H1 (cell line): ENCODE data around the gene MAGI2. TPM values are rescaled to one million over a fixed set of nuclear protein-coding genes. Genes with fewer than 3 reads are reported as not detected.

Experiments
- CTCF ChIA-PET: fragments of 300-600 bp; sonication (Branson Sonifier 250); formaldehyde crosslinking; loops from one replicate; lab custom pipeline; 2021; ENCODE audit not compliant: partially characterized antibody; lab: Charles Lee
- POLR2A ChIA-PET: fragments of 300-600 bp; sonication (Branson Sonifier 250); formaldehyde crosslinking; loops from one replicate; lab custom pipeline; 2021; ENCODE audit warnings: inconsistent platforms; ENCODE audit not compliant: partially characterized antibody; lab: Charles Lee
- DNase-seq, 2 experiments: peaks; one replicate each; pipeline versions ENCODE4 v3.0.0 to v3.0.0-alpha.2; 2010 to 2022; ENCODE audit warnings: low spot score in 2 of 2, low read depth in 1 of 2, mixed read lengths in 1 of 2
- FAIRE-seq: peaks from 2 replicates; lab custom pipeline; 2011; peaks lifted over from hg19 to GRCh38; lab: Jason Lieb, UNC
- H2AFZ ChIP-seq: 2 replicates; pipeline ENCODE4 v1.8.1; 2012; ENCODE audit warnings: low read length, inconsistent platforms
- H2AK5ac ChIP-seq: 2 replicates; pipeline ENCODE4 v1.6.1; 2013; ENCODE audit warnings: low read depth, low read length
- H2BK120ac ChIP-seq: replicated peaks from 2 replicates; pipeline ENCODE3; 2013; ENCODE audit warnings: low read depth, low read length, inconsistent platforms
- H2BK12ac ChIP-seq: 2 replicates; pipeline ENCODE4 v1.6.1; 2013; ENCODE audit warnings: low read depth, low read length
- H2BK15ac ChIP-seq: 2 replicates; pipeline ENCODE4 v1.6.1; 2013; ENCODE audit warnings: low read length
- H2BK20ac ChIP-seq: 2 replicates; pipeline ENCODE4 v1.6.1; 2013; ENCODE audit warnings: low read length
- H2BK5ac ChIP-seq: 2 replicates; pipeline ENCODE4 v1.6.1; 2013; ENCODE audit warnings: low read depth, low read length
- H3K14ac ChIP-seq: 2 replicates; pipeline ENCODE4 v1.6.1; 2013; ENCODE audit warnings: inconsistent platforms; ENCODE audit not compliant: insufficient read length
- H3K18ac ChIP-seq: 2 replicates; pipeline ENCODE4 v1.6.1; 2013; ENCODE audit warnings: low read length; ENCODE audit errors: extremely low read depth
- H3K23ac ChIP-seq: 2 replicates; pipeline ENCODE4 v1.6.1; 2013; ENCODE audit warnings: inconsistent platforms; ENCODE audit not compliant: insufficient read length
- H3K23me2 ChIP-seq: 2 replicates; pipeline ENCODE4 v1.6.1; 2013; ENCODE audit warnings: low read depth, low read length
- H3K27ac ChIP-seq: 2 replicates; pipeline ENCODE4 v1.6.1; 2011; ENCODE audit warnings: low read depth, low read length, inconsistent platforms
- H3K27me3 ChIP-seq, 4 experiments: replicated peaks in 1 of 4; 1 replicate in 1 of 4; 2 replicates in 3 of 4; pipeline versions ENCODE4 v1.6.1 to v1.8.1; 2011 to 2013; ENCODE audit warnings: low read length in 3 of 4, mild to moderate bottlenecking in 3 of 4, inconsistent platforms in 2 of 4, mixed read lengths in 2 of 4, moderate library complexity in 1 of 4; ENCODE audit not compliant: control insufficient read depth in 3 of 4, insufficient read depth in 3 of 4; ENCODE audit errors: extremely low read depth in 1 of 4
- H3K36me3 ChIP-seq, 4 experiments: 2 replicates each; pipeline versions ENCODE4 v1.6.1 to v1.8.1; 2011 to 2013; ENCODE audit warnings: mild to moderate bottlenecking in 4 of 4, low read length in 3 of 4, moderate library complexity in 2 of 4, control low read depth in 1 of 4, inconsistent platforms in 1 of 4; ENCODE audit not compliant: insufficient read depth in 4 of 4, control insufficient read depth in 2 of 4
- H3K4ac ChIP-seq: replicated peaks from 2 replicates; pipeline ENCODE3; 2013; ENCODE audit warnings: low read length, low read depth, mixed read lengths, inconsistent platforms; ENCODE audit not compliant: insufficient read length
- H3K4me1 ChIP-seq, 4 experiments: replicated peaks in 1 of 4; 1 replicate in 1 of 4; 2 replicates in 3 of 4; pipeline versions ENCODE4 v1.6.1 to v1.8.1; 2011 to 2013; ENCODE audit warnings: low read length in 3 of 4, inconsistent platforms in 2 of 4, mixed read lengths in 1 of 4; ENCODE audit not compliant: insufficient read depth in 4 of 4, control insufficient read depth in 3 of 4
- H3K4me2 ChIP-seq, 2 experiments: 2 replicates each; pipeline versions ENCODE4 v1.6.1 to v1.8.1; 2011 to 2013; ENCODE audit warnings: low read depth in 2 of 2, low read length in 2 of 2, control low read depth in 1 of 2, inconsistent platforms in 1 of 2, mild to moderate bottlenecking in 1 of 2; ENCODE audit not compliant: insufficient read depth in 1 of 2
- H3K4me3 ChIP-seq, 4 experiments: fragments of 200-600, 300-600 bp in 1 of 4; sonication (generic), shearing (Covaris generic), sonication (Bioruptor Twin) in 1 of 4; 2 replicates each; pipeline versions ENCODE4 v1.5.1 to v1.8.1; 2011 to 2016; ENCODE audit warnings: low read length in 4 of 4, low read depth in 3 of 4, control low read depth in 2 of 4, inconsistent platforms in 2 of 4, mild to moderate bottlenecking in 2 of 4, mixed read lengths in 1 of 4, moderate library complexity in 1 of 4; ENCODE audit not compliant: insufficient read depth in 2 of 4; ENCODE audit errors: extremely low read depth in 1 of 4
- H3K56ac ChIP-seq: replicated peaks from 2 replicates; pipeline ENCODE3; 2013; ENCODE audit warnings: low read depth, mild to moderate bottlenecking, mixed read lengths, low read length, inconsistent platforms; ENCODE audit not compliant: insufficient read length
- H3K79me1 ChIP-seq: 2 replicates; pipeline ENCODE4 v1.6.1; 2013; ENCODE audit warnings: low read depth, low read length, control low read depth
- H3K79me2 ChIP-seq, 2 experiments: 2 replicates each; pipeline versions ENCODE4 v1.6.1 to v1.8.1; 2012 to 2013; ENCODE audit warnings: low read length in 2 of 2, mild to moderate bottlenecking in 2 of 2, inconsistent platforms in 1 of 2; ENCODE audit not compliant: insufficient read depth in 2 of 2, control insufficient read depth in 1 of 2
- H3K9ac ChIP-seq, 4 experiments: replicated peaks in 1 of 4; 1 replicate in 1 of 4; 2 replicates in 3 of 4; pipeline versions ENCODE4 v1.6.1 to v1.8.1; 2011 to 2013; ENCODE audit warnings: low read depth in 3 of 4, low read length in 3 of 4, control low read depth in 2 of 4, mild to moderate bottlenecking in 2 of 4, moderate library complexity in 2 of 4, inconsistent platforms in 1 of 4; ENCODE audit errors: extremely low read depth in 1 of 4
- H3K9me3 ChIP-seq, 2 experiments: 2 replicates each; pipeline versions ENCODE4 v1.6.1 to v1.8.1; 2012 to 2013; ENCODE audit warnings: mild to moderate bottlenecking in 2 of 2, moderate library complexity in 2 of 2, control low read depth in 1 of 2, inconsistent platforms in 1 of 2, low read depth in 1 of 2, low read length in 1 of 2, mixed read lengths in 1 of 2; ENCODE audit not compliant: insufficient read depth in 2 of 2
- H4K20me1 ChIP-seq, 2 experiments: replicated peaks in 1 of 2; 2 replicates each; pipeline versions ENCODE3 to v1.8.1; 2011 to 2013; ENCODE audit warnings: inconsistent platforms in 2 of 2, low read length in 2 of 2, mild to moderate bottlenecking in 1 of 2; ENCODE audit not compliant: insufficient read depth in 2 of 2, control insufficient read depth in 1 of 2
- H4K5ac ChIP-seq: 2 replicates; pipeline ENCODE4 v1.6.1; 2013; ENCODE audit warnings: low read length, low read depth, mixed read lengths, inconsistent platforms; ENCODE audit not compliant: insufficient read length
- H4K8ac ChIP-seq: 2 replicates; pipeline ENCODE4 v1.8.0; 2013; ENCODE audit warnings: mild to moderate bottlenecking, moderate library complexity, low read length, inconsistent platforms; ENCODE audit not compliant: insufficient read depth; ENCODE audit errors: extremely low read depth
- H4K91ac ChIP-seq: replicated peaks from 2 replicates; pipeline ENCODE3; 2013; ENCODE audit warnings: low read length, mixed read lengths, inconsistent platforms; ENCODE audit not compliant: insufficient read length
- CBX8 ChIP-seq: fragments of 300-800, 300-1000 bp; sonication (generic); IDR thresholded peaks from 2 replicates; pipeline ENCODE4 v1.7.1; 2016; ENCODE audit warnings: low read depth, low read length, borderline replicate concordance
- CHD2 ChIP-seq: IDR thresholded peaks from 2 replicates; pipeline ENCODE4 v1.6.1; 2012; ENCODE audit warnings: low read length, improper control_type of control experiment
- CTBP2 ChIP-seq: IDR thresholded peaks from 2 replicates; pipeline ENCODE4 v1.7.0; 2011; ENCODE audit warnings: borderline replicate concordance, mild to moderate bottlenecking, moderate library complexity, mixed read lengths, low read length; ENCODE audit not compliant: insufficient read depth, insufficient read length
- GTF2F1 ChIP-seq: IDR thresholded peaks from 2 replicates; pipeline ENCODE4 v1.6.1; 2012; ENCODE audit warnings: low read depth, low read length, improper control_type of control experiment, borderline replicate concordance
- HDAC6 ChIP-seq: IDR thresholded peaks from one replicate; pipeline ENCODE4 v1.7.1; 2012; ENCODE audit warnings: low read depth, mild to moderate bottlenecking, inconsistent platforms, low read length, moderate library complexity
- POLR2A ChIP-seq, 2 experiments: IDR thresholded peaks; 1 replicate in 1 of 2; 2 replicates in 1 of 2; pipeline ENCODE4 v1.6.1; 2011; ENCODE audit warnings: low read depth in 2 of 2, low read length in 2 of 2, mild to moderate bottlenecking in 2 of 2; ENCODE audit errors: control extremely low read depth in 1 of 2
- POLR2AphosphoS5 ChIP-seq: IDR thresholded peaks from 2 replicates; pipeline ENCODE4 v1.6.1; 2011; ENCODE audit warnings: low read depth, low read length
- RBBP5 ChIP-seq: IDR thresholded peaks from 2 replicates; pipeline ENCODE4 v1.7.1; 2012; ENCODE audit warnings: low read depth, mild to moderate bottlenecking, inconsistent platforms, low read length, moderate library complexity, borderline replicate concordance
- SRF ChIP-seq: IDR thresholded peaks from 2 replicates; pipeline ENCODE4 v1.6.1; 2011; ENCODE audit warnings: mild to moderate bottlenecking, low read depth, low read length, moderate library complexity
- WGBS, 2 experiments: shearing (Covaris generic) in 1 of 2; methylation state at CpG; one replicate each; pipeline versions ENCODE4 v1.1.6 to v1.1.7; 2013 to 2015; ENCODE audit warnings: low lambda C conversion rate in 2 of 2, mixed read lengths in 2 of 2, inconsistent platforms in 1 of 2, low coverage in 1 of 2, missing lambda C conversion rate in 1 of 2; ENCODE audit not compliant: insufficient replicate concordance in 2 of 2, insufficient coverage in 1 of 2, insufficient read length in 1 of 2; ENCODE audit errors: extremely low coverage in 1 of 2, missing lambda C conversion rate in 1 of 2; 5-methylcytosine and 5-hydroxymethylcytosine counted together
- polyA plus RNA-seq, 7 experiments: library from polyadenylated mRNA; depleted of rRNA in 3 of 7; stranded (reverse) in 5 of 7; unstranded in 2 of 7; fragments of >200 nt in 5 of 7; fragments of 200-250 nt in 2 of 7; gene quantifications; 1 replicate in 5 of 7; 2 replicates in 1 of 7; 4 replicates in 1 of 7; pipeline versions ENCODE4 v1.2.1 to v1.2.3, GENCODE V29; 2011 to 2013; ENCODE audit warnings: missing spikeins in 2 of 7, mixed read lengths in 2 of 7
- total RNA-seq: library from RNA; stranded (reverse); fragmentation: NEBNext Ultra II Directional; extraction: Animal tissue kit (Norgen Biotek cat#: 25700); gene quantifications from 2 replicates; pipeline ENCODE4 v1.2.1, GENCODE V29; 2021
- TF ChIP-seq, protein P1 (sequence below): IDR thresholded peaks from 2 replicates; pipeline ENCODE4 v1.6.1; 2011; ENCODE audit warnings: low read depth, mild to moderate bottlenecking, low read length; ENCODE audit not compliant: insufficient read depth

MAGI2 gene
- total and polyA plus RNA-seq, 2 of the 8 experiments (the other 6 are each of a cell fraction or from before 2014, with no cell fraction given): 6.0 to 27.3 TPM

DNA sequence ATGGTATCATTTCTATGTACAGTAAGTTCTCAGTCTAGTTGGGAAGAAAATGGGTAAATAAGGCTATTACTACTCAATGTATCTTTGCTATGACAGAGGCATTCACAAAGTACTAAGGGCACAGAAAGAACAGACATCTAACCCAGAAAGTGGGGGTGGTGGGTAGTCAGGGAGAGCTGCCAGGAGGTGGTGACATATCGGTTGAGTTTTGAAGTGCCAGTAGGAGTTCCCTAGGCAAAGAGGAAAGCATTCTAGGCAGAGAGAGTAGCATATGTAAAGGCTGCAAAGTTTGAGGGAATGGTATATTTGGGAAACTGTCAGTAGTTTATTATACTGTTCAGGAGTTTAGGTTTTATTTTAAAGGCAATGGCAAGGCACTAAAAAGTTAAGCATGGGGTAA is 1372.1 kb downstream of the MAGI2 start:
- H2BK5ac ChIP-seq: no peak overlapping the region
- H3K9ac ChIP-seq: no peak overlapping the region
- H3K9me3 ChIP-seq: no peaks in the 10 kb centered on the region
- H2BK12ac ChIP-seq: no peak overlapping the region
- H4K91ac ChIP-seq: no peak overlapping the region
- H2BK120ac ChIP-seq: no peak overlapping the region
- no peaks in the 10 kb centered on the region for H4K20me1 ChIP-seq
- no peak overlapping the region for H3K4me3 ChIP-seq
- H4K5ac ChIP-seq: no peak overlapping the region
- TF ChIP-seq RBBP5: no peak
- no peak for TF ChIP-seq POLR2A (IDR thresholded peaks at IDR 0.05; ENCODE audit: control extremely low read depth in 1 of 2, low read depth in 2 of 2, low read length in 2 of 2)
- TF ChIP-seq CBX8: no peak
- no peak for TF ChIP-seq SRF
- TF ChIP-seq, protein P1, sequence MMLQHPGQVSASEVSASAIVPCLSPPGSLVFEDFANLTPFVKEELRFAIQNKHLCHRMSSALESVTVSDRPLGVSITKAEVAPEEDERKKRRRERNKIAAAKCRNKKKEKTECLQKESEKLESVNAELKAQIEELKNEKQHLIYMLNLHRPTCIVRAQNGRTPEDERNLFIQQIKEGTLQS: no peak
- no peak for TF ChIP-seq CTBP2
- TF ChIP-seq GTF2F1: no peak
- TF ChIP-seq HDAC6: no peak
- TF ChIP-seq POLR2AphosphoS5: no peak
- no peak for TF ChIP-seq CHD2
- no peak overlapping the region for H3K56ac ChIP-seq
- no peaks in the 10 kb centered on the region for H3K79me1 ChIP-seq
- no peak overlapping the region for H3K23ac ChIP-seq
- no peaks in the 10 kb centered on the region for H3K79me2 ChIP-seq
- H2BK20ac ChIP-seq: no peak overlapping the region
- no peak overlapping the region for H3K27ac ChIP-seq
- DNase-seq (no peak), FAIRE-seq (no peak)
- peaks cover 0 to 7% (median 2%) of the 10 kb centered on the region in 4 experiments; a peak in 2 of 7 replicates for H3K4me1 ChIP-seq
- H3K36me3 ChIP-seq: no peaks in the 10 kb centered on the region; a peak in 1 of 8 replicates
- H2AFZ ChIP-seq: no peak overlapping the region
- no peak overlapping the region for H2BK15ac ChIP-seq
- no peak overlapping the region for H3K4ac ChIP-seq
- no peak overlapping the region for H3K4me2 ChIP-seq
- 90% methylated on average over 1 of the region's 1 CpG; no CpG with 5 or more reads in 1 of the 2 experiments for WGBS, 2 experiments
- CTCF ChIA-PET: interaction anchor here (0.7 to 5.7 kb wide), 14 partner anchors 9 to 184 kb away, joined by 3 to 35 read pairs (median 4); no protein-coding TSS in a partner anchor
- H3K18ac ChIP-seq: no peak overlapping the region
- H3K23me2 ChIP-seq: no peaks in the 10 kb centered on the region
- no peak overlapping the region for H2AK5ac ChIP-seq
- H3K27me3 ChIP-seq: peaks cover 0 to 8% (median 3%) of the 10 kb centered on the region in 4 experiments; a peak in 4 of 7 replicates
- POLR2A ChIA-PET: no interaction called here
- no peak overlapping the region for H3K14ac ChIP-seq
- H4K8ac ChIP-seq: no peak overlapping the region
